Measurements from ENCODE around the gene FAM120C.
A peak's percentile ranks its signal among the peaks of the same experiment; 100 is the strongest.

- TF ChIP-seq POLR2A (IDR thresholded peaks at IDR 0.05; ENCODE audit: low read length) (peak; percentile 50), GATA1 (IDR thresholded peaks at IDR 0.05; ENCODE audit: low read depth, low read length) (no peak)
Observed at GRCh38 chrX:54182194-54182863, 725 bp downstream of the FAM120C start.

Measured in erythroblast (primary cell).